ENCODE results near the gene VWA7. TPM values are rescaled to one million over a fixed set of nuclear protein-coding genes. Genes with fewer than 3 reads are reported as not detected.
A peak's percentile ranks its signal among the peaks of the same experiment; 100 is the strongest.
"Not testable (repeated sequence)": the region's sequence is repeated elsewhere in the genome, so short reads cannot be mapped to it uniquely, and the experiment has no call there.

The VWA7 gene
- under 1 TPM; 0.68 to 0.78 TPM for total RNA-seq

GRCh38 chr6:31776989-31777666, at the start of gene VWA7:
VWA7 (minus strand) TSS chr6:31777328; CDS start chr6:31776779, 549 bp downstream.
- no peaks in the 10 kb centered on the region for H3K27me3 ChIP-seq (replicated peaks; ENCODE audit: insufficient read depth)
- DNase-seq (ENCODE audit: low spot score) = peak; percentile 44
- TF ChIP-seq CTCF (IDR thresholded peaks at IDR 0.05) = no peak
- peaks cover 6 to 9% of the 10 kb centered on the region in 2 donors for H3K4me1 ChIP-seq (ENCODE audit: control insufficient read depth in 1 of 2, low read depth in 2 of 2)
- no peaks in the 10 kb centered on the region for H3K9me3 ChIP-seq
- no peak for ATAC-seq (ENCODE audit: insufficient number of reproducible peaks, low FRiP score, low read depth)
- no peak within 1 kb of the TSS for H3K27ac ChIP-seq
- H3K4me3 ChIP-seq = peak within 1 kb of the TSS; percentile 46
- peaks cover 20% of the 10 kb centered on the region for H3K36me3 ChIP-seq

DNA sequence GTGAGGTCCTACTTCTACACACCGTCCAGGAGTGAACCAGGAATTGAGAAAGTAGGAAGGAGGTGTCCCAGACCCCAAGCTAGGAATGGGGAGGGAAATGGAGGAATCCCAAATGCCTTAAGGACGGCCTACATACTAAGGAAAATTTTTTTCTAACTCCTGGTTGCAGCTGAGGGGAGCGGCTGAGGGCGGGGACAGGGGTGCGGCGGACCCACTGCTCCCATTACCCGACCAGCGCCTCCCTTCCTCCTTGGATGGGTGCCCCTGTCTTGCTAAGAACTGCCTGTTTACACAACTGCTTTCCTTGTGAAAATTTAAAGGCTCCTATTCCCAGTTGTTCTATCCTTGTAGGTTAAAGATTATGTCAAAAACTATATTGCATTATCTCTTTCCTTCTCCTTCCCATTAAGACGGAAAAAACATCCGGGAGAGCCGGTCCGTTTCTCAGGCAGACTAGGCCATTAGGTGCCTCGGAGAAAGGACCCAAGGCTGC, 49.7 kb upstream of the VWA7 start:
- no peaks in the 10 kb centered on the region for H3K9me3 ChIP-seq
- no peak for TF ChIP-seq CTCF (IDR thresholded peaks at IDR 0.05)
- H3K4me3 ChIP-seq = peak overlapping the region; percentile 70
- no peaks in the 10 kb centered on the region for H3K36me3 ChIP-seq
- peak overlapping the region; percentile 77 to 98 for H3K27ac ChIP-seq
- no peaks in the 10 kb centered on the region for H3K27me3 ChIP-seq (replicated peaks; ENCODE audit: insufficient read depth)
- DNase-seq (ENCODE audit: low spot score) = peak; percentile 60
- ATAC-seq (ENCODE audit: insufficient number of reproducible peaks, low FRiP score, low read depth) = peak; percentile 27
- peaks cover 29 to 41% of the 10 kb centered on the region in 2 donors for H3K4me1 ChIP-seq (ENCODE audit: control insufficient read depth in 1 of 2, low read depth in 2 of 2)

- no peak for TF ChIP-seq CTCF (IDR thresholded peaks at IDR 0.05)
- Histone ChIP-seq H3K27me3 (replicated peaks; ENCODE audit: insufficient read depth) (no peaks in the 10 kb centered on the region), H3K9me3 (no peaks in the 10 kb centered on the region), H3K27ac (peak overlapping the region; percentile 77 to 98), H3K4me3 (no peak overlapping the region), H3K36me3 (no peaks in the 10 kb centered on the region), H3K4me1 (ENCODE audit: control insufficient read depth in 1 of 2, low read depth in 2 of 2) (peaks cover 24 to 39% of the 10 kb centered on the region in 2 donors)
- DNase-seq (ENCODE audit: low spot score) (no peak), ATAC-seq (ENCODE audit: insufficient number of reproducible peaks, low FRiP score, low read depth) (no peak)
Observed at GRCh38 chr6:31825553-31825952, 48.4 kb upstream of the VWA7 start.

DNA sequence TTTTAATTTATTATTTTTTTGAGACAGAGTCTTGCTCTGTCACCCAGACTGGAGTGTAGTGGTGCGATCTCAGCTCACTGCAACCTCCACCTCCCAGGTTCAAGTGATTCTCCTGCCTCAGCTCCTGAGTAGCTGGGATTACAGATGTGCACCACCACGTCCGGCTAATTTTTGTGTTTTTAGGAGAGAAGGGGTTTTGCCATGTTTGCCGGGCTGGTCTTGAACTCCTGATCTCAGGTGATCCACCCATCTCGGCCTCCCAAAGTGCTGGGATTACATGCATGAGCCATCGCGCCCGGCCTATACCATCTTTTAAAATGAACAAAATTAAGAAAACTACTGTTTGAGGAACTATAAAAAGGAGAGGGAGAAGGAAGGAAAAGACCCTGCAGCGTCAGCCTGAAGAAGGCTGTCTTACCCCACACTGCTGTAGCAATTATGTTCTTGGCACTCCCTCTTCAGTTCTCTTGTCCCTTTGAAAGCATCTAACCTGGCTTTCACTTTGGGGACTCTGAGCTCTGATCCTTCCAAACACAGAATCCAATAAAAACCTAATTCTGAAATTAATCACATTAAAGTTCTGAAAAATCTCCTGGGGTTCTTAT, 46.6 kb upstream of the VWA7 start:
- Histone ChIP-seq H3K4me1 (ENCODE audit: control insufficient read depth in 1 of 2, low read depth in 2 of 2) (peaks cover 35 to 58% of the 10 kb centered on the region in 2 donors), H3K27ac (peak overlapping the region; percentile 92 to 98)
- not testable (repeated sequence) for H3K9me3 ChIP-seq; ATAC-seq (ENCODE audit: insufficient number of reproducible peaks, low FRiP score, low read depth); DNase-seq (ENCODE audit: low spot score); H3K27me3 ChIP-seq (replicated peaks; ENCODE audit: insufficient read depth); H3K36me3 ChIP-seq; H3K4me3 ChIP-seq

DNA sequence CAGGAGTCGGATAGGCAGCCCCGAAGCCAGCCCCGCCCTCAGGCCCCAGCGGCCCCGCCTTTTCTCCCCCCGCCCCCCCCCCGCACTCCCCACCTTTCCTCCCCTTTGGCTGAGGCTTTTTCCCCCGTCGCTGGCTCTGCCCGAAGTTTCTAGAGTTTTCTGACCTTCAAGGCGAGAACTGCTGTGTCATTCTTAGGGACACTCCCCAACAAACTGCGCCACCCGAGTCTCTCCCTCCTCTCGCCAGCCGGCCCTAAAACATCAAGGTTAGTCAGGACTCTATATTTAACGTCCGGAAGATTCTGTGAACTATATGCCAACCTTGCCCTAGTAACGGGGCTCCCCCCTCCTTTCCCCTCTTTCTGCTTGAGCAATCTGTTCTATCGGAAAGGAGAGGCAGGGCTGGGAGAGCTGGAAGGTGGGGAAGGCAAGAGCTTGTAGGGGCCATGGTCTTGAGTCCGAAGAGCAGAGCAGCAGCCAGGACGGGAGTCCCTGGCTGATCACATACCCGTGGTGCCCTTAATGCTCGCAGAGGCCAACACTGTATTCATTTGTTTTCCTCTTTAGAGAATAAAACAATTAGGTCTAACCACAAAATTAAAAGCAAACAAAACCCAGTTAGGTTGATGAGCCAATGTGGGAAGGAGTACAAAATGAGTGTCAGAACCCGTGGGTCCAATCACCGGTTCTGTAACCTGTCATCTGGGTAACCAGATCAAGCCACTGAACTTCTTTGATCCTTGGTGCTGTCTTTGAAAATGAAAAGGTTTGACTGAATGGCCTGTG, 45.1 kb upstream of the VWA7 start:
- Histone ChIP-seq H3K27me3 (replicated peaks; ENCODE audit: insufficient read depth) (no peaks in the 10 kb centered on the region), H3K9me3 (no peaks in the 10 kb centered on the region), H3K4me3 (peak overlapping the region; percentile 72), H3K4me1 (ENCODE audit: control insufficient read depth in 1 of 2, low read depth in 2 of 2) (peaks cover 35 to 67% of the 10 kb centered on the region in 2 donors), H3K27ac (peak overlapping the region; percentile 92 to 98), H3K36me3 (no peaks in the 10 kb centered on the region)
- DNase-seq (ENCODE audit: low spot score) = peak; percentile 83
- TF ChIP-seq CTCF (IDR thresholded peaks at IDR 0.05) = no peak
- peak; percentile 78 for ATAC-seq (ENCODE audit: insufficient number of reproducible peaks, low FRiP score, low read depth)
